ENCODE results near the gene MTHFD1L.

The MTHFD1L gene

GRCh38 chr6:150928882-150929281 is 63.4 kb downstream of the MTHFD1L start:
- no peak for TF ChIP-seq ZNF70 (CRISPR knock-in tag; IDR thresholded peaks at IDR 0.05)
- TF ChIP-seq CSDC2 (CRISPR knock-in tag; IDR thresholded peaks at IDR 0.05) = no peak
- TF ChIP-seq ESRRG (CRISPR knock-in tag; IDR thresholded peaks at IDR 0.05) = no peak
- TF ChIP-seq ZC3H10 (CRISPR knock-in tag; IDR thresholded peaks at IDR 0.05) = no peak
- TF ChIP-seq CSRNP3 (CRISPR knock-in tag; IDR thresholded peaks at IDR 0.05) = no peak
- TF ChIP-seq ZFP3 (CRISPR knock-in tag; IDR thresholded peaks at IDR 0.05) = no peak
- TF ChIP-seq, protein P1, sequence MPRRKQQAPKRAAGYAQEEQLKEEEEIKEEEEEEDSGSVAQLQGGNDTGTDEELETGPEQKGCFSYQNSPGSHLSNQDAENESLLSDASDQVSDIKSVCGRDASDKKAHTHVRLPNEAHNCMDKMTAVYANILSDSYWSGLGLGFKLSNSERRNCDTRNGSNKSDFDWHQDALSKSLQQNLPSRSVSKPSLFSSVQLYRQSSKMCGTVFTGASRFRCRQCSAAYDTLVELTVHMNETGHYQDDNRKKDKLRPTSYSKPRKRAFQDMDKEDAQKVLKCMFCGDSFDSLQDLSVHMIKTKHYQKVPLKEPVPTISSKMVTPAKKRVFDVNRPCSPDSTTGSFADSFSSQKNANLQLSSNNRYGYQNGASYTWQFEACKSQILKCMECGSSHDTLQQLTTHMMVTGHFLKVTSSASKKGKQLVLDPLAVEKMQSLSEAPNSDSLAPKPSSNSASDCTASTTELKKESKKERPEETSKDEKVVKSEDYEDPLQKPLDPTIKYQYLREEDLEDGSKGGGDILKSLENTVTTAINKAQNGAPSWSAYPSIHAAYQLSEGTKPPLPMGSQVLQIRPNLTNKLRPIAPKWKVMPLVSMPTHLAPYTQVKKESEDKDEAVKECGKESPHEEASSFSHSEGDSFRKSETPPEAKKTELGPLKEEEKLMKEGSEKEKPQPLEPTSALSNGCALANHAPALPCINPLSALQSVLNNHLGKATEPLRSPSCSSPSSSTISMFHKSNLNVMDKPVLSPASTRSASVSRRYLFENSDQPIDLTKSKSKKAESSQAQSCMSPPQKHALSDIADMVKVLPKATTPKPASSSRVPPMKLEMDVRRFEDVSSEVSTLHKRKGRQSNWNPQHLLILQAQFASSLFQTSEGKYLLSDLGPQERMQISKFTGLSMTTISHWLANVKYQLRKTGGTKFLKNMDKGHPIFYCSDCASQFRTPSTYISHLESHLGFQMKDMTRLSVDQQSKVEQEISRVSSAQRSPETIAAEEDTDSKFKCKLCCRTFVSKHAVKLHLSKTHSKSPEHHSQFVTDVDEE (CRISPR knock-in tag; IDR thresholded peaks at IDR 0.05) = no peak
- TF ChIP-seq TOX (CRISPR knock-in tag; IDR thresholded peaks at IDR 0.05; ENCODE audit: borderline replicate concordance) = no peak
- no peak for TF ChIP-seq TCF4 (CRISPR knock-in tag; IDR thresholded peaks at IDR 0.05; ENCODE audit: borderline replicate concordance)
- TF ChIP-seq, protein P2, sequence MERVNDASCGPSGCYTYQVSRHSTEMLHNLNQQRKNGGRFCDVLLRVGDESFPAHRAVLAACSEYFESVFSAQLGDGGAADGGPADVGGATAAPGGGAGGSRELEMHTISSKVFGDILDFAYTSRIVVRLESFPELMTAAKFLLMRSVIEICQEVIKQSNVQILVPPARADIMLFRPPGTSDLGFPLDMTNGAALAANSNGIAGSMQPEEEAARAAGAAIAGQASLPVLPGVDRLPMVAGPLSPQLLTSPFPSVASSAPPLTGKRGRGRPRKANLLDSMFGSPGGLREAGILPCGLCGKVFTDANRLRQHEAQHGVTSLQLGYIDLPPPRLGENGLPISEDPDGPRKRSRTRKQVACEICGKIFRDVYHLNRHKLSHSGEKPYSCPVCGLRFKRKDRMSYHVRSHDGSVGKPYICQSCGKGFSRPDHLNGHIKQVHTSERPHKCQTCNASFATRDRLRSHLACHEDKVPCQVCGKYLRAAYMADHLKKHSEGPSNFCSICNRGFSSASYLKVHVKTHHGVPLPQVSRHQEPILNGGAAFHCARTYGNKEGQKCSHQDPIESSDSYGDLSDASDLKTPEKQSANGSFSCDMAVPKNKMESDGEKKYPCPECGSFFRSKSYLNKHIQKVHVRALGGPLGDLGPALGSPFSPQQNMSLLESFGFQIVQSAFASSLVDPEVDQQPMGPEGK (CRISPR knock-in tag; IDR thresholded peaks at IDR 0.05; ENCODE audit: borderline replicate concordance) = no peak
- TF ChIP-seq GLIS3 (CRISPR knock-in tag; IDR thresholded peaks at IDR 0.05) = no peak
- no peak for TF ChIP-seq ZNF8 (CRISPR knock-in tag; IDR thresholded peaks at IDR 0.05)
- ATAC-seq = peak; percentile 43; the same call in 2 of the 3 replicates

GRCh38 chr6:150929416-150929815 is 63.9 kb downstream of the MTHFD1L start:
- ATAC-seq = no peak
- TF ChIP-seq CSRNP3 (CRISPR knock-in tag; IDR thresholded peaks at IDR 0.05) = no peak
- no peak for TF ChIP-seq TOX (CRISPR knock-in tag; IDR thresholded peaks at IDR 0.05; ENCODE audit: borderline replicate concordance)
- TF ChIP-seq, protein P3, sequence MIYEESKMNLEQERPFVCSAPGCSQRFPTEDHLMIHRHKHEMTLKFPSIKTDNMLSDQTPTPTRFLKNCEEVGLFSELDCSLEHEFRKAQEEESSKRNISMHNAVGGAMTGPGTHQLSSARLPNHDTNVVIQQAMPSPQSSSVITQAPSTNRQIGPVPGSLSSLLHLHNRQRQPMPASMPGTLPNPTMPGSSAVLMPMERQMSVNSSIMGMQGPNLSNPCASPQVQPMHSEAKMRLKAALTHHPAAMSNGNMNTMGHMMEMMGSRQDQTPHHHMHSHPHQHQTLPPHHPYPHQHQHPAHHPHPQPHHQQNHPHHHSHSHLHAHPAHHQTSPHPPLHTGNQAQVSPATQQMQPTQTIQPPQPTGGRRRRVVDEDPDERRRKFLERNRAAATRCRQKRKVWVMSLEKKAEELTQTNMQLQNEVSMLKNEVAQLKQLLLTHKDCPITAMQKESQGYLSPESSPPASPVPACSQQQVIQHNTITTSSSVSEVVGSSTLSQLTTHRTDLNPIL (CRISPR knock-in tag; IDR thresholded peaks at IDR 0.05; ENCODE audit: low read depth) = no peak
- TF ChIP-seq SNAI2 (CRISPR knock-in tag; IDR thresholded peaks at IDR 0.05) = no peak

DNA sequence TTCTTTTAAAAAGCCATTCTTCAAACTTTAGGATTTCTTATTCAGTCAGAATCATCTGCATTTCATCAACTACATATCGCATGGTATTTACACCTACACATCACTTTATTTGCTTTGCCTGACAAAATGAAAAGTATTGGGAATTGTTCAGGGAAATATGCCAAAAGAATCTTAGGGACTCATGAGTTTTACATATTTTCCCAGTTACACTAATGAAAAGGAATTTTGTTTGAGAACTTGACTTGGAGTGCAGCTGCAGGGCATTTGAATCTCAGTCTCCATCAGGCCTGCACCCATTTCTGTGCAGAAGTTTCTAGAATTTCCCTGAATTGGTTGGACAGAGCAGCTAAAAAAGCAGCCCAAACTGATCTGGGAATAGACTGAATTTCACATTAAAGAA is 65.3 kb downstream of the MTHFD1L start:
- peak; percentile 57 for ATAC-seq
- TF ChIP-seq ARNTL (CRISPR knock-in tag; IDR thresholded peaks at IDR 0.05; ENCODE audit: borderline replicate concordance, low read depth) (no peak), ISL1 (CRISPR knock-in tag; IDR thresholded peaks at IDR 0.05) (peak; percentile 43)

- no peak for ATAC-seq
- TF ChIP-seq CSRNP3 (CRISPR knock-in tag; IDR thresholded peaks at IDR 0.05) = no peak
- TF ChIP-seq OSR1 (CRISPR knock-in tag; IDR thresholded peaks at IDR 0.05) = no peak
- TF ChIP-seq ZNF565 (CRISPR knock-in tag; conservative IDR thresholded peaks at IDR 0.05; ENCODE audit: low read depth) = no peak
- TF ChIP-seq BACH2 (CRISPR knock-in tag; IDR thresholded peaks at IDR 0.05; ENCODE audit: borderline replicate concordance) = no peak
- no peak for TF ChIP-seq GLIS3 (CRISPR knock-in tag; IDR thresholded peaks at IDR 0.05)
- TF ChIP-seq, protein P3 (CRISPR knock-in tag; IDR thresholded peaks at IDR 0.05; ENCODE audit: low read depth) = no peak
- no peak for TF ChIP-seq ZC3H10 (CRISPR knock-in tag; IDR thresholded peaks at IDR 0.05)
- no peak for TF ChIP-seq TCF4 (CRISPR knock-in tag; IDR thresholded peaks at IDR 0.05; ENCODE audit: borderline replicate concordance)
- TF ChIP-seq RARB (CRISPR knock-in tag; IDR thresholded peaks at IDR 0.05) = no peak
- no peak for TF ChIP-seq ISL1 (CRISPR knock-in tag; IDR thresholded peaks at IDR 0.05)
- TF ChIP-seq ZNF8 (CRISPR knock-in tag; IDR thresholded peaks at IDR 0.05) = no peak
- TF ChIP-seq ARNTL (CRISPR knock-in tag; IDR thresholded peaks at IDR 0.05; ENCODE audit: borderline replicate concordance, low read depth) = no peak
- no peak for TF ChIP-seq CSDC2 (CRISPR knock-in tag; IDR thresholded peaks at IDR 0.05)
- TF ChIP-seq, protein P4, sequence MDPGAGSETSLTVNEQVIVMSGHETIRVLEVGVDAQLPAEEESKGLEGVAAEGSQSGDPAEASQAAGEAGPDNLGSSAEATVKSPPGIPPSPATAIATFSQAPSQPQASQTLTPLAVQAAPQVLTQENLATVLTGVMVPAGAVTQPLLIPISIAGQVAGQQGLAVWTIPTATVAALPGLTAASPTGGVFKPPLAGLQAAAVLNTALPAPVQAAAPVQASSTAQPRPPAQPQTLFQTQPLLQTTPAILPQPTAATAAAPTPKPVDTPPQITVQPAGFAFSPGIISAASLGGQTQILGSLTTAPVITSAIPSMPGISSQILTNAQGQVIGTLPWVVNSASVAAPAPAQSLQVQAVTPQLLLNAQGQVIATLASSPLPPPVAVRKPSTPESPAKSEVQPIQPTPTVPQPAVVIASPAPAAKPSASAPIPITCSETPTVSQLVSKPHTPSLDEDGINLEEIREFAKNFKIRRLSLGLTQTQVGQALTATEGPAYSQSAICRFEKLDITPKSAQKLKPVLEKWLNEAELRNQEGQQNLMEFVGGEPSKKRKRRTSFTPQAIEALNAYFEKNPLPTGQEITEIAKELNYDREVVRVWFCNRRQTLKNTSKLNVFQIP (CRISPR knock-in tag; IDR thresholded peaks at IDR 0.05; ENCODE audit: borderline replicate concordance, low read depth) = no peak
- no peak for TF ChIP-seq ESRRG (CRISPR knock-in tag; IDR thresholded peaks at IDR 0.05)
- TF ChIP-seq ZFP30 (CRISPR knock-in tag; IDR thresholded peaks at IDR 0.05) = no peak
- TF ChIP-seq PPARA (CRISPR knock-in tag; IDR thresholded peaks at IDR 0.05; ENCODE audit: borderline replicate concordance) = no peak
These were observed 65.9 kb downstream of the MTHFD1L start for GRCh38 chr6:150931405-150931804.

All from SK-N-SH treated with all-trans-retinoic acid at 6 μM for 48 hours (cell line).